Spleen (tissue), 7 donors: ENCODE measurements around the gene PRSS12.

Source experiments
- POLR2A ChIP-seq, 3 donors: fragments of 450-650 bp; IDR thresholded peaks; one replicate each; pipeline ENCODE4 v1.5.1; 2017; ENCODE audit warnings: antibody characterized with exemption in 3 of 3, mild to moderate bottlenecking in 1 of 3
- POLR2AphosphoS5 ChIP-seq, 3 donors: sonication (generic); formaldehyde crosslinking; IDR thresholded peaks; one replicate each; pipeline ENCODE4 v1.5.1; 2017; ENCODE audit warnings: antibody characterized with exemption in 3 of 3
- TF ChIP-seq, protein P1 (sequence below), 11 experiments: fragments of 200-600 bp in 7 of 11; fragments of 450-650 bp in 4 of 11; sonication (generic) in 4 of 11; IDR thresholded peaks in 8 of 11; conservative IDR thresholded peaks in 3 of 11; 1 replicate in 7 of 11; 2 replicates in 4 of 11; pipeline versions ENCODE4 v1.4.0 to v1.8.0; 2016 to 2021; ENCODE audit warnings: antibody characterized with exemption in 11 of 11, inconsistent platforms in 4 of 11, mild to moderate bottlenecking in 1 of 11
- donor health status: DM: no; HTN: no; CAD: no; lungs with moderate emphysema.
- donor health status: DM: no; HTN: no; CAD: no.
- donor health status: DM: no; HTN: no; CAD: no.

GRCh38 chr4:118326585-118326984 is 26.2 kb downstream of the PRSS12 start:
- TF ChIP-seq, protein P1, sequence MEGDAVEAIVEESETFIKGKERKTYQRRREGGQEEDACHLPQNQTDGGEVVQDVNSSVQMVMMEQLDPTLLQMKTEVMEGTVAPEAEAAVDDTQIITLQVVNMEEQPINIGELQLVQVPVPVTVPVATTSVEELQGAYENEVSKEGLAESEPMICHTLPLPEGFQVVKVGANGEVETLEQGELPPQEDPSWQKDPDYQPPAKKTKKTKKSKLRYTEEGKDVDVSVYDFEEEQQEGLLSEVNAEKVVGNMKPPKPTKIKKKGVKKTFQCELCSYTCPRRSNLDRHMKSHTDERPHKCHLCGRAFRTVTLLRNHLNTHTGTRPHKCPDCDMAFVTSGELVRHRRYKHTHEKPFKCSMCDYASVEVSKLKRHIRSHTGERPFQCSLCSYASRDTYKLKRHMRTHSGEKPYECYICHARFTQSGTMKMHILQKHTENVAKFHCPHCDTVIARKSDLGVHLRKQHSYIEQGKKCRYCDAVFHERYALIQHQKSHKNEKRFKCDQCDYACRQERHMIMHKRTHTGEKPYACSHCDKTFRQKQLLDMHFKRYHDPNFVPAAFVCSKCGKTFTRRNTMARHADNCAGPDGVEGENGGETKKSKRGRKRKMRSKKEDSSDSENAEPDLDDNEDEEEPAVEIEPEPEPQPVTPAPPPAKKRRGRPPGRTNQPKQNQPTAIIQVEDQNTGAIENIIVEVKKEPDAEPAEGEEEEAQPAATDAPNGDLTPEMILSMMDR (IDR thresholded peaks at IDR 0.05 in 8 of 11, conservative IDR thresholded peaks at IDR 0.05 in 3 of 11) = no peak
- TF ChIP-seq POLR2A (IDR thresholded peaks at IDR 0.05) (no peak), POLR2AphosphoS5 (IDR thresholded peaks at IDR 0.05) (no peak)
